Measurements from ENCODE around the gene RNMT. TPM values are rescaled to one million over a fixed set of nuclear protein-coding genes. Genes with fewer than 3 reads are reported as not detected.

Gene RNMT
- total and polyA plus RNA-seq, 2 of the 4 experiments (the other 2 are of a cell fraction) = 13.3 to 13.6 TPM

GRCh38 chr18:13756671-13757070 is 30.2 kb downstream of the RNMT start:
- Histone ChIP-seq H2BK20ac (ENCODE audit: low read depth, low read length) (no peak overlapping the region), H3K14ac (replicated peaks; ENCODE audit: low read depth, low read length) (no peak overlapping the region), H3K9me3 (ENCODE audit: control insufficient read depth, insufficient read depth, low read length) (no peaks in the 10 kb centered on the region), H3K79me1 (ENCODE audit: low read depth in 1 of 2, low read length in 2 of 2) (no peaks in the 10 kb centered on the region), H3K27me3 (ENCODE audit: control insufficient read depth, insufficient read depth, low read length) (no peaks in the 10 kb centered on the region), H3K36me3 (ENCODE audit: control insufficient read depth, insufficient read depth, low read length) (peaks cover 27% of the 10 kb centered on the region), H3K18ac (ENCODE audit: low read depth, low read length) (no peak overlapping the region), H2AK5ac (ENCODE audit: low read depth, low read length) (no peak overlapping the region), H3K27ac (ENCODE audit: insufficient read depth, low read length) (no peak overlapping the region), H3K4me1 (ENCODE audit: control insufficient read depth, insufficient read depth, low read length) (no peaks in the 10 kb centered on the region), H2BK5ac (ENCODE audit: low read depth, low read length, poor library complexity, severe bottlenecking) (no peak overlapping the region), H2BK15ac (ENCODE audit: low read depth, low read length) (no peak overlapping the region), H3K4me3 (ENCODE audit: insufficient read depth, low read depth, low read length) (no peak overlapping the region), H3K4ac (ENCODE audit: low read depth, low read length) (no peak overlapping the region), H2AFZ (replicated peaks; ENCODE audit: low read length, poor library complexity) (no peak overlapping the region), H4K91ac (ENCODE audit: insufficient read depth, low read depth, low read length) (no peak overlapping the region), H4K20me1 (ENCODE audit: insufficient read depth, low read length) (no peaks in the 10 kb centered on the region), H3K9ac (ENCODE audit: low read depth, low read length) (no peak overlapping the region), H4K8ac (ENCODE audit: low read depth in 2 of 2, low read length in 2 of 2) (no peak overlapping the region), H2AK9ac (replicated peaks; ENCODE audit: low read depth, low read length, poor library complexity) (no peak overlapping the region), H2BK120ac (ENCODE audit: low read depth, low read length) (no peak overlapping the region), H3K4me2 (ENCODE audit: low read depth, low read length) (no peak overlapping the region), H3K23ac (ENCODE audit: low read depth, low read length) (no peak overlapping the region), H4K5ac (ENCODE audit: low read depth, low read length) (no peak overlapping the region), H3K9me1 (ENCODE audit: insufficient read depth, low read length) (no peaks in the 10 kb centered on the region), H3K56ac (ENCODE audit: extremely low read depth, insufficient read depth, low read length) (no peak overlapping the region)
- in situ Hi-C loops (cut with MboI; ENCODE audit: low sequenced_read_pairs) = no loop called here
- dilution Hi-C loops (cut with HindIII; ENCODE audit: low sequenced_read_pairs, unreplicated experiment) = no loop called here
- no TSS peak for BruUV-seq (replicated peaks)
- CTCF ChIA-PET = no interaction called here
- POLR2A ChIA-PET (ENCODE audit: unreplicated experiment) = no interaction called here
- TF ChIP-seq SMC3 (IDR thresholded peaks at IDR 0.05; ENCODE audit: low read depth, low read length) (no peak), FOS (IDR thresholded peaks at IDR 0.05; ENCODE audit: low read depth, low read length) (no peak), CTCF (conservative IDR thresholded peaks at IDR 0.05; ENCODE audit: low read depth, low read length) (no peak), ELK1 (IDR thresholded peaks at IDR 0.05; ENCODE audit: borderline replicate concordance, low read depth, low read length) (no peak), NFE2L2 (IDR thresholded peaks at IDR 0.05; ENCODE audit: low read depth, low read length) (no peak), CHD1 (IDR thresholded peaks at IDR 0.05; ENCODE audit: low read depth, low read length) (no peak), BHLHE40 (IDR thresholded peaks at IDR 0.05; ENCODE audit: low read depth, low read length) (no peak), RCOR1 (IDR thresholded peaks at IDR 0.05; ENCODE audit: insufficient replicate concordance, low read length) (no peak), RFX5 (IDR thresholded peaks at IDR 0.05; ENCODE audit: low read depth, low read length) (no peak)
- ATAC-seq (ENCODE audit: low read depth) = no peak
- intact Hi-C loops (cut with micrococcal nuclease) = no loop called here
- no peak for DNase-seq
